Measurements from ENCODE around the gene ANKS1B.

GRCh38 chr12:99611599-99611998 lies 373.1 kb downstream of the ANKS1B start:
- TF ChIP-seq CTCF (conservative IDR thresholded peaks at IDR 0.05; ENCODE audit: low read depth, low read length) (no peak), POLR2A (IDR thresholded peaks at IDR 0.05; ENCODE audit: low read depth, low read length) (no peak), MAFK (IDR thresholded peaks at IDR 0.05; ENCODE audit: low read depth, low read length) (no peak), RAD21 (IDR thresholded peaks at IDR 0.05; ENCODE audit: low read length) (no peak), CEBPB (IDR thresholded peaks at IDR 0.05; ENCODE audit: low read depth, low read length) (no peak), MAZ (IDR thresholded peaks at IDR 0.05; ENCODE audit: borderline replicate concordance, low read depth, low read length) (no peak), SMC3 (IDR thresholded peaks at IDR 0.05; ENCODE audit: low read depth, low read length) (no peak), RFX5 (IDR thresholded peaks at IDR 0.05; ENCODE audit: low read depth, low read length) (no peak)

Data from IMR-90 (cell line).